ENCODE data around the gene SLC10A2.

SLC10A2 gene

DNA sequence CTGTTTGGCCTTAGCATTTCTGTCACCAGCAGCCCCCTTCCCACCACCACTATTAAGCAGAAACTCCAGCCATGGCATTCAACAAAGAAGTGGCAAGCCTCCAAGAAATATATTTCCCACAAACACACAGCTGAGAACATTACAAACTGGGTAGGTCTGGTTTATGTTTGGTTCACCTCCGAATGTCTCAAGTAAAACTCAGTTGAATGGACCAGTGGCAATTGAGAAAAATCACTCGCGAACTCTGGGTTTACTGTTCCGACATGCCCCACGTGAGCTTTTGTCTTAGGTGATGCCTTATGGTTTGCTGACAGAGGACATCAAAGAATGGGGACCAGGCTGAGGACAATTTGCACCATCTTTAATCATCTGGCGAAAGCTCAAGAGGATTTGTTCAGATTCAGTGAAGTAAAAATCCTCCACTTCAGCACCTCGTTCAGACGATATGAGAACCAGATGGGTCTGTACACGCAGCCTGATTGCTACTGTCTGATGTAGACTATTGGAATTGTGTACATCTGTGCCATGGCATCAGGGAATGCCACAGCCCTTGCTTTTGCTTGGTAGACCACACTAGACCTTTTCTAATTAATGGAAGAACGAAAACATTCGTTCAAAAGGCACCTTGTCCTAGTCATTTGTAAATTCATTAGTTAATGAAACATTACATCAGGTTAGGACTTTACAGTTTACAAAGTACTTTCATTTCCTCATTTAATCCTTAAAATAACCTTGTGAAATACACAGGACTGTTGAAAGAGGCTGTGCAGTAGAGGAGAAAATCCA lies 59.4 kb downstream of the SLC10A2 start:
- Histone ChIP-seq H3K4me2 (ENCODE audit: low read length) (peak overlapping the region; percentile 81), H3K4me3 (ENCODE audit: low read length) (peak overlapping the region; percentile 70), H4K20me1 (ENCODE audit: insufficient read depth, low read length) (no peaks in the 10 kb centered on the region), H3K27ac (ENCODE audit: low read length) (peak overlapping the region; percentile 57), H3K27me3 (ENCODE audit: low read depth, low read length) (no peaks in the 10 kb centered on the region), H3K9me3 (ENCODE audit: insufficient read depth, low read length) (peaks cover 9% of the 10 kb centered on the region; the same call in 1 of the 2 replicates), H3K79me2 (ENCODE audit: low read length) (no peaks in the 10 kb centered on the region), H3K36me3 (replicated peaks; ENCODE audit: low read depth, low read length) (no peaks in the 10 kb centered on the region), H2AFZ (ENCODE audit: low read depth, low read length) (peak overlapping the region; percentile 48), H3K4me1 (ENCODE audit: low read length) (peaks cover 22% of the 10 kb centered on the region), H3K9ac (ENCODE audit: low read length) (peak overlapping the region; percentile 51)
- TF ChIP-seq, protein P1, sequence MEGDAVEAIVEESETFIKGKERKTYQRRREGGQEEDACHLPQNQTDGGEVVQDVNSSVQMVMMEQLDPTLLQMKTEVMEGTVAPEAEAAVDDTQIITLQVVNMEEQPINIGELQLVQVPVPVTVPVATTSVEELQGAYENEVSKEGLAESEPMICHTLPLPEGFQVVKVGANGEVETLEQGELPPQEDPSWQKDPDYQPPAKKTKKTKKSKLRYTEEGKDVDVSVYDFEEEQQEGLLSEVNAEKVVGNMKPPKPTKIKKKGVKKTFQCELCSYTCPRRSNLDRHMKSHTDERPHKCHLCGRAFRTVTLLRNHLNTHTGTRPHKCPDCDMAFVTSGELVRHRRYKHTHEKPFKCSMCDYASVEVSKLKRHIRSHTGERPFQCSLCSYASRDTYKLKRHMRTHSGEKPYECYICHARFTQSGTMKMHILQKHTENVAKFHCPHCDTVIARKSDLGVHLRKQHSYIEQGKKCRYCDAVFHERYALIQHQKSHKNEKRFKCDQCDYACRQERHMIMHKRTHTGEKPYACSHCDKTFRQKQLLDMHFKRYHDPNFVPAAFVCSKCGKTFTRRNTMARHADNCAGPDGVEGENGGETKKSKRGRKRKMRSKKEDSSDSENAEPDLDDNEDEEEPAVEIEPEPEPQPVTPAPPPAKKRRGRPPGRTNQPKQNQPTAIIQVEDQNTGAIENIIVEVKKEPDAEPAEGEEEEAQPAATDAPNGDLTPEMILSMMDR (IDR thresholded peaks at IDR 0.05; ENCODE audit: low read depth, low read length) = no peak
- TF ChIP-seq EZH2phosphoT487 (IDR thresholded peaks at IDR 0.05; ENCODE audit: low read depth) = no peak

DNA sequence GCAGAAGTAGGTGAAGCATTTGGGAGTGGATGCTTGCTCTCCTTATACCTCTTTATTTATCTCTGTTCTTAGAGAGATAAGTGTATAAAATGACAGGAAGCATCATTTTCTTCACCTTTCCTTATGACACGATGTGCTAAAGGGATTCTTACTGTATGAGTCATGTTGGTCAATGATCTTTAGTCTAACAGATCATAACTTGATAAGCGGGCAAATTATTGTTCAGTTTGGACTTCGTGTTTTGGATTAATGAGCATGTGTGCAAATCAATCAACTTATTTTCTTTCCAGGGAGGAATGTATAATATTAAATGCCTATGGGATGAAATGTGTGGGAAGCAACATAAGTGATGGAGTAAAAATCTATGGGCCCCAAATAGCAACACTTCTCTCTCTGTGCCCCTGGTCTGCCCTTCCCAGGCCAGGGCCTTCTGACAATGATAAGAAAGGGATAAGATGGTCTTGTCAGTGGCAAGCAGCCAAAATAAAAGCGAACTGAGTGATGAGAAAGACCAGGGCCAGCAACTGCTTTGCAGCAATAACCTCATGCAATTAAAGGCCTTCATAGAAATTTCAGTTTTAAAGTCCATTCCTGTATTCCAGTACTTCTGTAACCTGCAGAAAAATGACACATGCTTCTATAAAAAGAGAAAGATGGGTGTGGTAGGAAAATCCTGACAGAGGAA lies 61.4 kb downstream of the SLC10A2 start:
- H3K79me2 ChIP-seq (ENCODE audit: low read length) = no peaks in the 10 kb centered on the region
- H3K36me3 ChIP-seq (replicated peaks; ENCODE audit: low read depth, low read length) = no peaks in the 10 kb centered on the region
- H2AFZ ChIP-seq (ENCODE audit: low read depth, low read length) = no peak overlapping the region
- no peak overlapping the region for H3K27ac ChIP-seq (ENCODE audit: low read length)
- peaks cover 26% of the 10 kb centered on the region for H3K4me1 ChIP-seq (ENCODE audit: low read length)
- H4K20me1 ChIP-seq (ENCODE audit: insufficient read depth, low read length) = no peaks in the 10 kb centered on the region
- H3K4me3 ChIP-seq (ENCODE audit: low read length) = no peak overlapping the region
- no peak overlapping the region for H3K4me2 ChIP-seq (ENCODE audit: low read length)
- peaks cover 14% of the 10 kb centered on the region; the same call in 1 of the 2 replicates for H3K9me3 ChIP-seq (ENCODE audit: insufficient read depth, low read length)
- H3K27me3 ChIP-seq (ENCODE audit: low read depth, low read length) = no peaks in the 10 kb centered on the region
- no peak overlapping the region for H3K9ac ChIP-seq (ENCODE audit: low read length)
- no peak for TF ChIP-seq EZH2phosphoT487 (IDR thresholded peaks at IDR 0.05; ENCODE audit: low read depth)
- TF ChIP-seq, protein P1 (IDR thresholded peaks at IDR 0.05; ENCODE audit: low read depth, low read length) = no peak

DNA sequence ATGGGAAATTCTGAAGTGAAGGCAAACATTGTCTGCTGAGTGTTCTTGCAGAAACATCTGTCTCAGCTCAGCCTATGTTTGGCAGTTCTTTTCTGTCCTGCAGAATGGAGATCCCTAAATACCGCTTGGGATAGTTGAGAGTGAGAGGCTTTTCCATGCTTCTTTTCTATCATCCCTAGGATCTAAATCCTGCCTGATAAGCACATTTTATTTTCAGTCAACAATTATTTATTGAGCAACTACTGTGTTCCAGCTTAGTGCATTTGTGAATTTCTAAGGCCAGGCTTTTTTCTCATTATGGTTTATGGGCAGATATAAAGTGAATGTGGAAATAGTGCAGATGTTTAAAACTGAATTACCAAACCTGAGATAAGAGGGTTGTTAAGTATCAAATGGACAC lies 62.6 kb downstream of the SLC10A2 start:
- Histone ChIP-seq H4K20me1 (ENCODE audit: insufficient read depth, low read length) (no peaks in the 10 kb centered on the region), H3K4me2 (ENCODE audit: low read length) (no peak overlapping the region), H3K9me3 (ENCODE audit: insufficient read depth, low read length) (peaks cover 14% of the 10 kb centered on the region; the same call in 1 of the 2 replicates), H3K27me3 (ENCODE audit: low read depth, low read length) (no peaks in the 10 kb centered on the region), H3K4me3 (ENCODE audit: low read length) (no peak overlapping the region), H2AFZ (ENCODE audit: low read depth, low read length) (no peak overlapping the region), H3K79me2 (ENCODE audit: low read length) (no peaks in the 10 kb centered on the region), H3K36me3 (replicated peaks; ENCODE audit: low read depth, low read length) (no peaks in the 10 kb centered on the region), H3K4me1 (ENCODE audit: low read length) (peaks cover 31% of the 10 kb centered on the region), H3K27ac (ENCODE audit: low read length) (no peak overlapping the region), H3K9ac (ENCODE audit: low read length) (no peak overlapping the region)
- no peak for TF ChIP-seq EZH2phosphoT487 (IDR thresholded peaks at IDR 0.05; ENCODE audit: low read depth)
- TF ChIP-seq, protein P1 (IDR thresholded peaks at IDR 0.05; ENCODE audit: low read depth, low read length) = no peak

DNA sequence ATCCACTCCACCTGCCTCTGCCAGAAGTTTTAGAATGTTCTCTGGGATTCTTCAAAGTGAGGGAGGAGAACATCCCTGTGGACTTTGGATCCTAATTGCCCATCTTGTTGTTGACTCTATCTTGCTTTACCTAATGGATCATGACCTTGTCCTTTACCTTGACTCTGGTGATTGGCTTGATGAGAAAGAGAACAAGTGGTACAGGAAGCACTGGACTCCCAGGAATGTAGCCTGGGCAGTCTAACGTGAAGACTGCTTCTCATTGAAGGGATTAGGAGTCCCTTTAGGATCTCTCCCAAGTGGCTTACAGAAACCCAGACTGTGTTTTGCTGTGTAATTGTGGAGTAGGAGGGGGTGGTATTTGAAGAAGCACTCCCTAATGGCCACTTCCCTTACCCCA lies 63.9 kb downstream of the SLC10A2 start:
- Histone ChIP-seq H3K27ac (ENCODE audit: low read length) (no peak overlapping the region), H3K4me2 (ENCODE audit: low read length) (no peak overlapping the region), H3K79me2 (ENCODE audit: low read length) (no peaks in the 10 kb centered on the region), H2AFZ (ENCODE audit: low read depth, low read length) (no peak overlapping the region), H3K4me1 (ENCODE audit: low read length) (peaks cover 20% of the 10 kb centered on the region), H3K4me3 (ENCODE audit: low read length) (no peak overlapping the region), H3K9ac (ENCODE audit: low read length) (no peak overlapping the region), H3K36me3 (replicated peaks; ENCODE audit: low read depth, low read length) (no peaks in the 10 kb centered on the region), H3K27me3 (ENCODE audit: low read depth, low read length) (no peaks in the 10 kb centered on the region), H3K9me3 (ENCODE audit: insufficient read depth, low read length) (peaks cover 14% of the 10 kb centered on the region; the same call in 1 of the 2 replicates), H4K20me1 (ENCODE audit: insufficient read depth, low read length) (no peaks in the 10 kb centered on the region)
- TF ChIP-seq EZH2phosphoT487 (IDR thresholded peaks at IDR 0.05; ENCODE audit: low read depth) = no peak
- TF ChIP-seq, protein P1 (IDR thresholded peaks at IDR 0.05; ENCODE audit: low read depth, low read length) = no peak
